ENCODE results near the gene PTH2R. TPM values are rescaled to one million over a fixed set of nuclear protein-coding genes. Genes with fewer than 3 reads are reported as not detected.
A peak's percentile ranks its signal among the peaks of the same experiment; 100 is the strongest.
"Not testable (repeated sequence)": the region's sequence is repeated elsewhere in the genome, so short reads cannot be mapped to it uniquely, and the experiment has no call there.

PTH2R gene
- polyA plus RNA-seq, 4 donors, result 0.04 TPM; not detected in 3

DNA sequence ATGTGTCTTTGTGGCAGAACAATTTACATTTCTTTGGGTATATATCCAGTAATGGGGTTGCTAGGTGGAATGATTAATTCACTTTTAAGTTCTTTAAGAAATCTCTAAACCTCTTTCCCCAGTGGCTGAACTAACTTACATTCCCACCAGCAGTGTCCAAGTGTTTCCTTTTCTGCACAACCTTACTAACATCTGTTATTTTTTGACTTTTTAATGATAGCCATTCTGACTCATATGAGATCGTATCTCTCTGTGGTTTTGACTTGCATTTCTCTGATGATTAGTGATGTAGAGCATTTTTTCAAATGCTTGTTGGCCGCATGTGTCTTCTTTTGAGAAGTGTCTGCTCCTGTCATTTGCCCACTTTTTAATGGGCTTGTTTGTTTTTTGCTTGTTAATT is 43.1 kb upstream of the PTH2R start:
- H3K27ac ChIP-seq (ENCODE audit: low read depth in 1 of 3, low read length in 2 of 3), result no peak overlapping the region
- no peaks in the 10 kb centered on the region for H3K27me3 ChIP-seq (ENCODE audit: control insufficient read depth in 3 of 3, insufficient read depth in 3 of 3, low read length in 3 of 3)
- H3K9me3 ChIP-seq (ENCODE audit: control insufficient read depth in 2 of 2, insufficient read depth in 1 of 2, low read depth in 1 of 2, low read length in 1 of 2), result peaks cover 0 to 10% of the 10 kb centered on the region in 2 donors
- H3K4me3 ChIP-seq (ENCODE audit: low read depth in 1 of 3, low read length in 3 of 3), result no peak overlapping the region
- H3K36me3 ChIP-seq (ENCODE audit: control insufficient read depth in 3 of 3, insufficient read depth in 2 of 3, low read depth in 1 of 3, low read length in 3 of 3), result peaks cover 0 to 11% (median 0%) of the 10 kb centered on the region in 3 donors
- no peaks in the 10 kb centered on the region for H3K4me1 ChIP-seq (ENCODE audit: control insufficient read depth in 3 of 3, insufficient read depth in 2 of 3, low read depth in 1 of 3, low read length in 2 of 3)
- no peak for FAIRE-seq
- WGBS, 3 donors, result 58 to 77% (median 62%) methylated on average over 2 of the region's 2 CpGs
- no peak for DNase-seq

DNA sequence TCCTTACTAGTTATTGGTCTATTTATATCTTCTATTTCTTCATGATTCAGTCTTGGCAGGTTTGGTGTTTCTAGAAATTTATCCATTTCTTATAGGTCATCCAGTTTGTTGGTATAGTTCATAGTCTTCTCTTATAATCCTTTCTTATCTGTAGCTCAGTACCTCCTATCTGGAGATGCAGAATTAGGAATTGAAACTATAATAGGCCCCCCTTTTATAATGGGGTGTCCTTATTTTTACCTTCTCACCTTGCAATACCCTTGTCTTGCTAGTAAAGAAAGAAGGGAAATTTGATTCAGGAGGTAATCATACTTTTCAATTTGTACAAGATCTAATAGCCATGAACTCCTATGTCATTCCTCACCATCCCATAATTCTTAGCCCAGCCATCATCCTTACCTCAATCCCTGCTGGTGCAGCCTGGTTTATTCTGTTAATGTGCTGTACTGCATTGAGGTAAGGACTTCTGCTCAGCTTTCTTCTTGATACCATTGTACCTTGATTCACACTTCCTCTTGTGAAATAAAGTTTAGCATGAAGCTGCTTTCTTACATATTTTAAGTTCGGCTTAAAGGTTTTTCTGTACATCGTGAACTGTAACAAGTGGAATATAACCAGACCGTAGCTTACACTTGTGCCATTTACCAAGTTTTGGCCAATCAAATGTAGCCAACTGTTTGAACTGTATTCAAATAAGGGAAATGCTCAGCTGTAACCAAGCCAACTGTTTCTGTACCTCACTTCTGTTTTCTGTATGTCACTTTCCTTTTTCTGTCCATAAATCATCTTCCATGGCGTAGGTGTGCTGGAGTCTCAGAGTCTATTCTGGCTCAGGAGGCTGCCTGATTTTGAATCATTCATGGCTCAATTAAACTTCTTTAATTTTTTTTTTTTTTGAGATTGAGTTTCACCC is 40.1 kb upstream of the PTH2R start:
- H3K27ac ChIP-seq (ENCODE audit: low read depth in 1 of 3, low read length in 2 of 3), result no peak overlapping the region
- no peak for FAIRE-seq
- WGBS, 3 donors, result 70 to 93% (median 79%) methylated on average over 4 of the region's 4 CpGs
- no peaks in the 10 kb centered on the region for H3K9me3 ChIP-seq (ENCODE audit: control insufficient read depth in 2 of 2, insufficient read depth in 1 of 2, low read depth in 1 of 2, low read length in 1 of 2)
- H3K4me1 ChIP-seq (ENCODE audit: control insufficient read depth in 3 of 3, insufficient read depth in 2 of 3, low read depth in 1 of 3, low read length in 2 of 3), result no peaks in the 10 kb centered on the region
- H3K27me3 ChIP-seq (ENCODE audit: control insufficient read depth in 3 of 3, insufficient read depth in 3 of 3, low read length in 3 of 3), result no peaks in the 10 kb centered on the region
- H3K36me3 ChIP-seq (ENCODE audit: control insufficient read depth in 3 of 3, insufficient read depth in 2 of 3, low read depth in 1 of 3, low read length in 3 of 3), result no peaks in the 10 kb centered on the region
- DNase-seq, result no peak
- H3K4me3 ChIP-seq (ENCODE audit: low read depth in 1 of 3, low read length in 3 of 3), result no peak overlapping the region

DNA sequence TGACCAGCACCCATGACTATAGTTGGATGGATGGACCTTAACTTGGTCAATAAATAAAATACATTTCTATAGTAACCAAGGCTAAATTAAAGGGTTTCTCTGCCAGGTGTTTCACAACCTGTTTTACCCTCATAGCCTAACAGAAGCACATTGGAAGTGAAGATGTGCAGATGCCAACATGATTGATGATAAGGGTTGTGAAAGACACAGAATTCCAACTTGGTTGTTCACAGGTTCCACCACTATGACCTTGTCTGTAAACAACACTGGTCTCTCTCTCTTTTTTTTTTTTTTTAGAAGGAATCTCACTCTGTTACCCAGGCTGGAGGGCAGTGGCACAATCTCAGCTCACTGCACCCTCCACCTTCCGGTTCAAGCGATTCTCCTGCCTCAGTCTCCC is 37.5 kb upstream of the PTH2R start:
- no peak overlapping the region for H3K27ac ChIP-seq (ENCODE audit: low read depth in 1 of 3, low read length in 2 of 3)
- 97 to 100% (median 98%) methylated on average over 2 of the region's 2 CpGs for WGBS, 3 donors
- FAIRE-seq, result no peak

DNA sequence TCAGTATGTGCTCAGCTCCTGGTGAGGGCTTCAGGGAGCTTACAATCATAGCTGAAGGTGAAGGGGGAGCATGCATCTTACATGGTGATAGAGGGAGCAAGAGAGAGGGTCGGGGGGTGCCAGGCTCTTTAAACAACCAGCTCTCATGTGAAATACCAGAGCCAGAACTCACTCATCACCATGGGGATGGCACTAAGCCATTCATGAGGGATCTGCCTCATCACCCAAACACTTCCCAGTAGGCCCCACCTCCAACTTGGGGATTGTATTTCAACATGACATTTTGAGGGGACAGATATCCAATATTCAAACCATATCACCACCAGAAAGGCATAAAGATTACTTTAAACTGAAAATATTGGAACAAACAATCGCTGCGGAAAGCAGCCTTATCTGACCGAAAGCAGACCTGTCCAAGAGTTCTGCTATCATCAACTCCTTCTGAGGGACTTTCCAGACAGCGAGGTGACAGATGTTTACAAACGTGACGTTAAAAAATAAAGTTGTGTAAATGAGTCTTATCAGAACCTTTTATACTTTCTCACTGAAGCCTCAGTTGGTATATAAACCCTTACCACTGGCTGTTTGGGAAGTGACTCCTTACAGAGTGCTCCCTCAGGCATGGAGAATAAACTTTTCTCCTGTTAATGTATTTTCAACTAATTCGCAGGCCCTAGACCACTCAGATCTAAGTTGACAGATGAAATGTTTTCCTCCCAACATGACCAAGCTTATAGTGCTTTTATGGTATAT is 35.5 kb upstream of the PTH2R start:
- Histone ChIP-seq H3K4me1 (ENCODE audit: control insufficient read depth in 3 of 3, insufficient read depth in 2 of 3, low read depth in 1 of 3, low read length in 2 of 3) (no peaks in the 10 kb centered on the region), H3K9me3 (ENCODE audit: control insufficient read depth in 2 of 2, insufficient read depth in 1 of 2, low read depth in 1 of 2, low read length in 1 of 2) (no peaks in the 10 kb centered on the region), H3K4me3 (ENCODE audit: low read depth in 1 of 3, low read length in 3 of 3) (no peak overlapping the region), H3K27ac (ENCODE audit: low read depth in 1 of 3, low read length in 2 of 3) (no peak overlapping the region), H3K27me3 (ENCODE audit: control insufficient read depth in 3 of 3, insufficient read depth in 3 of 3, low read length in 3 of 3) (peaks cover 0 to 4% (median 0%) of the 10 kb centered on the region in 3 donors), H3K36me3 (ENCODE audit: control insufficient read depth in 3 of 3, insufficient read depth in 2 of 3, low read depth in 1 of 3, low read length in 3 of 3) (no peaks in the 10 kb centered on the region)
- FAIRE-seq, result no peak
- 71 to 82% (median 76%) methylated on average over 8 of the region's 8 CpGs for WGBS, 3 donors
- no peak for DNase-seq

More for the DNA sequence above, 37.5 kb upstream of the PTH2R start:
- H3K9me3 ChIP-seq (ENCODE audit: control insufficient read depth in 2 of 2, insufficient read depth in 1 of 2, low read depth in 1 of 2, low read length in 1 of 2), result no peaks in the 10 kb centered on the region
- no peak overlapping the region for H3K4me3 ChIP-seq (ENCODE audit: low read depth in 1 of 3, low read length in 3 of 3)
- H3K27me3 ChIP-seq (ENCODE audit: control insufficient read depth in 3 of 3, insufficient read depth in 3 of 3, low read length in 3 of 3), result no peaks in the 10 kb centered on the region
- no peaks in the 10 kb centered on the region for H3K36me3 ChIP-seq (ENCODE audit: control insufficient read depth in 3 of 3, insufficient read depth in 2 of 3, low read depth in 1 of 3, low read length in 3 of 3)
- no peaks in the 10 kb centered on the region for H3K4me1 ChIP-seq (ENCODE audit: control insufficient read depth in 3 of 3, insufficient read depth in 2 of 3, low read depth in 1 of 3, low read length in 2 of 3)
- no peak for DNase-seq

DNA sequence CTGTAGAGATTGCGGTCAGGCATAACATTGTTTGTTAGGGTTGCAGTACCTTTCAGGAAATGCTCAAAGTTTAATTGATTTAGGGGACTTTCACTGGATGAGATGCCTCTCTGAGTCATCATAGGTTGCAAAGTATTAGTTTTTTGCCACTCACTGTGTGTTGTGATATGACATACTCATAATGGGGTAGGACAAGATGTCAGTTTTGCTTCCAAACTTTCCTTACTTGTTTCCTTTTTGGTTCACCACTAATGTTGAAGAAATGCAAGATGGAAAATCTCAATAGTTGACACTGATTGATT is 35.0 kb upstream of the PTH2R start:
- Histone ChIP-seq H3K4me1 (ENCODE audit: control insufficient read depth in 3 of 3, insufficient read depth in 2 of 3, low read depth in 1 of 3, low read length in 2 of 3) (no peaks in the 10 kb centered on the region), H3K27me3 (ENCODE audit: control insufficient read depth in 3 of 3, insufficient read depth in 3 of 3, low read length in 3 of 3) (peaks cover 0 to 4% (median 0%) of the 10 kb centered on the region in 3 donors), H3K9me3 (ENCODE audit: control insufficient read depth in 2 of 2, insufficient read depth in 1 of 2, low read depth in 1 of 2, low read length in 1 of 2) (no peaks in the 10 kb centered on the region), H3K4me3 (ENCODE audit: low read depth in 1 of 3, low read length in 3 of 3) (no peak overlapping the region), H3K27ac (ENCODE audit: low read depth in 1 of 3, low read length in 2 of 3) (no peak overlapping the region), H3K36me3 (ENCODE audit: control insufficient read depth in 3 of 3, insufficient read depth in 2 of 3, low read depth in 1 of 3, low read length in 3 of 3) (no peaks in the 10 kb centered on the region)
- 43 to 76% (median 43%) methylated on average over 1 of the region's 1 CpG for whole genome bisulfite sequencing, 3 donors
- FAIRE-seq (no peak), DNase-seq (no peak)

DNA sequence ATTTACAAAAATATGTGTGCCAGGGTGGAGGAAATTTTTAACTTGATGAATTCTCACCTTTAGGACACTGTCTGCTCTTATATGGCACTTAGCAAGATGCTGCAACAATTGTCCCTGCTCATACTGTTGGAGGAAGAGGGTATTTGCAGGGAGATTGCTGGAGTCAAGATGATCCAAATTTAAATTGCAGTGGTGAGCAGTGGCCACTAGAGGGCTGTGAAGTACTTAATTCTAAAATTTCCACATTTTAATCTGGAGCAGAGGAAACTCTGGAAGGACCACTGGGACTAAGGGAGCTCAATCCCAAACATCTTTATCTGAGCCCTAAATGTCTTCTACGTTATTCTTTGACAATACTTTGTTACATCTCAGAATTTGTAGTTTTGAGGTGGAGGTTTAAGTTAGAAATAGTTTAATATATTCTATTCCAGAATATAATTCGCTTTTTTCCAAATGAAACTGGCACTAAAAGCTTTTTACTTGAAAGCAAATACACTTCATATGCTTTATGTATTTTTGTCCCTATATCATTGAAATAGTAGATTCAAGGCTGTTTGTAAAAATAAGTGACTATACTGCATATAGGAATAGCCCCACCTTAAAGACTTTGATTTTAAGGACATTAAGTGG is 33.0 kb upstream of the PTH2R start:
- FAIRE-seq, result no peak
- Histone ChIP-seq H3K36me3 (ENCODE audit: control insufficient read depth in 3 of 3, insufficient read depth in 2 of 3, low read depth in 1 of 3, low read length in 3 of 3) (no peaks in the 10 kb centered on the region), H3K4me1 (ENCODE audit: control insufficient read depth in 3 of 3, insufficient read depth in 2 of 3, low read depth in 1 of 3, low read length in 2 of 3) (no peaks in the 10 kb centered on the region), H3K27me3 (ENCODE audit: control insufficient read depth in 3 of 3, insufficient read depth in 3 of 3, low read length in 3 of 3) (peaks cover 0 to 4% (median 0%) of the 10 kb centered on the region in 3 donors), H3K9me3 (ENCODE audit: control insufficient read depth in 2 of 2, insufficient read depth in 1 of 2, low read depth in 1 of 2, low read length in 1 of 2) (no peaks in the 10 kb centered on the region), H3K27ac (ENCODE audit: low read depth in 1 of 3, low read length in 2 of 3) (no peak overlapping the region), H3K4me3 (ENCODE audit: low read depth in 1 of 3, low read length in 3 of 3) (no peak overlapping the region)
- 45 to 49% (median 47%) methylated on average over 2 of the region's 2 CpGs for WGBS, 3 donors
- peak; percentile 33 to 47 for DNase-seq

DNA sequence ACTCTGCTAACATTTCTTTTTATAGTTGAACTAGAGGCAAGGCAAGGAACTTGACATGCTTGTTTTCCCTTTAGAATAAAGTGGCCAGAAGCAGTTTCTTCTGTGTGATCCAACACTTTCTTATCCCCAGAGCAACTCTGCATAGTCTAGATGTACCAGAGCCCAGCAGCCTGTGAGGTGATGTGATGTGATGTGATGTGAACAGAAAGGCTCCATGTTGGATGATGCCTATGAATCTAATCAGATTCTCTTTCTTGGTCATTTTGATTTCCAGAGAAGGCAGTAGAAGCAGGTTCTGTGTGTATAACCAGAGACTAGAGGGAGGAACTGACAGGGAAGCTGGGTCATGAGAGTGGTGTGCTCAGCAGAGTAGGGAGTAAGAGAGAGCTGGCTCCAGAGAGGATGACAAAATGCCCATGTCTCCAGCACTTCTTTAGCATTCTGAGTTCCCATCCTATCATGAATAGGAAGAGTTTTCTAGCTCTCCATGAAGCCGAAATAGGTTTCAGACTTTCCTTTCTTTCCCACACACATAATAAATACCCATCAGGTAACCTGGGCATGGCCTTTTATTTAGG is 31.0 kb upstream of the PTH2R start:
- no peak overlapping the region for H3K4me3 ChIP-seq (ENCODE audit: low read depth in 1 of 3, low read length in 3 of 3)
- H3K9me3 ChIP-seq (ENCODE audit: control insufficient read depth in 2 of 2, insufficient read depth in 1 of 2, low read depth in 1 of 2, low read length in 1 of 2), result no peaks in the 10 kb centered on the region
- H3K4me1 ChIP-seq (ENCODE audit: control insufficient read depth in 3 of 3, insufficient read depth in 2 of 3, low read depth in 1 of 3, low read length in 2 of 3), result no peaks in the 10 kb centered on the region
- no peaks in the 10 kb centered on the region for H3K36me3 ChIP-seq (ENCODE audit: control insufficient read depth in 3 of 3, insufficient read depth in 2 of 3, low read depth in 1 of 3, low read length in 3 of 3)
- no peak overlapping the region for H3K27ac ChIP-seq (ENCODE audit: low read depth in 1 of 3, low read length in 2 of 3)
- 77 to 80% (median 79%) methylated on average over 1 of the region's 1 CpG for WGBS, 3 donors
- H3K27me3 ChIP-seq (ENCODE audit: control insufficient read depth in 3 of 3, insufficient read depth in 3 of 3, low read length in 3 of 3), result peaks cover 0 to 4% (median 0%) of the 10 kb centered on the region in 3 donors
- no peak for FAIRE-seq
- DNase-seq, result no peak

DNA sequence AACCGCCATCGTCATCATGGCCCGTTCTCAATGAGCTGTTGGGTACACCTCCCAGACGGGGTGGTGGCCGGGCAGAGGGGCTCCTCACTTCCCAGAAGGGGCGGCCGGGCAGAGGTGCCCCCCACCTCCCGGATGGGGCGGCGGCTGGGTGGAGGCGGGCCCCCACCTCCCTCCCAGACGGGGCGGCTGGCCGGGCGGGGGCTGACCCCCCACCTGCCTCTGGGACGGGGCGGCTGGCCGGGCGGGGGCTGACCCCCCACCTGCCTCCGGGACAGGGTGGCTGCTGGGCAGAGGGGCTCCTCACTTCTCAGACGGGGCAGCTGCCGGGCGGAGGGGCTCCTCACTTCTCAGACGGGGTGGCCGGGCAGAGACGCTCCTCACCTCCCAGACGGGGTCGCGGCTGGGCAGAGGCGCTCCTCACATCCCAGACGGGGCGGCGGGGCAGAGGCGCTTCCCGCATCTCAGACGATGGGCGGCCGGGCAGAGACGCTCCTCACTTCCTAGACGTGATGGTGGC is 29.2 kb upstream of the PTH2R start:
- not testable (repeated sequence) for FAIRE-seq; H3K9me3 ChIP-seq (ENCODE audit: control insufficient read depth in 2 of 2, insufficient read depth in 1 of 2, low read depth in 1 of 2, low read length in 1 of 2); H3K4me3 ChIP-seq (ENCODE audit: low read depth in 1 of 3, low read length in 3 of 3); H3K27me3 ChIP-seq (ENCODE audit: control insufficient read depth in 3 of 3, insufficient read depth in 3 of 3, low read length in 3 of 3); DNase-seq; H3K27ac ChIP-seq (ENCODE audit: low read depth in 1 of 3, low read length in 2 of 3); H3K4me1 ChIP-seq (ENCODE audit: control insufficient read depth in 3 of 3, insufficient read depth in 2 of 3, low read depth in 1 of 3, low read length in 2 of 3); H3K36me3 ChIP-seq (ENCODE audit: control insufficient read depth in 3 of 3, insufficient read depth in 2 of 3, low read depth in 1 of 3, low read length in 3 of 3)
- WGBS, 3 donors, result 86 to 98% (median 88%) methylated on average over 10 to 39 of the region's 40 CpGs

All from small intestine (tissue), 7 donors.